Measurements from ENCODE around the gene TANGO6. TPM values are rescaled to one million over a fixed set of nuclear protein-coding genes. Genes with fewer than 3 reads are reported as not detected.

Gene TANGO6
- total RNA-seq, 2 experiments from 2014 or later: 22.7 to 22.8 TPM

DNA sequence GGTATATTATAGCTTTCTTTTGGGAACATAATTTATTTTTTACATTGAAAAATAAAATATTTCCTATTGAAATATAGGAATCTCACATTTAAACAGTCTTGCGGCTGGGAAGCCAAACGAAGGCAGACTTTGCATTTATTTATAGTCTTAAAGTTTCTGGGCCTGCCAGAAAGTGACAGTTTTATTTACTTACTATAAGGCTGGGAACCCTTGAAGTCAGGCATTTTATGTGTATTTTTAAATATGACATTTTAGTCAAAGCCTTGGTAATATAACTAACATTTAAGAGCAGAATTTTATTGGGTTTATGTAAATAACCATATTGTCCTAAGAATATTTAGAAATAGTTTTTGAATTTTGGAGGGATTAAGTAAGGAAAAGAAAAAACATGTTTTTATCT lies 97.5 kb downstream of the TANGO6 start:
- TF ChIP-seq, protein P1, sequence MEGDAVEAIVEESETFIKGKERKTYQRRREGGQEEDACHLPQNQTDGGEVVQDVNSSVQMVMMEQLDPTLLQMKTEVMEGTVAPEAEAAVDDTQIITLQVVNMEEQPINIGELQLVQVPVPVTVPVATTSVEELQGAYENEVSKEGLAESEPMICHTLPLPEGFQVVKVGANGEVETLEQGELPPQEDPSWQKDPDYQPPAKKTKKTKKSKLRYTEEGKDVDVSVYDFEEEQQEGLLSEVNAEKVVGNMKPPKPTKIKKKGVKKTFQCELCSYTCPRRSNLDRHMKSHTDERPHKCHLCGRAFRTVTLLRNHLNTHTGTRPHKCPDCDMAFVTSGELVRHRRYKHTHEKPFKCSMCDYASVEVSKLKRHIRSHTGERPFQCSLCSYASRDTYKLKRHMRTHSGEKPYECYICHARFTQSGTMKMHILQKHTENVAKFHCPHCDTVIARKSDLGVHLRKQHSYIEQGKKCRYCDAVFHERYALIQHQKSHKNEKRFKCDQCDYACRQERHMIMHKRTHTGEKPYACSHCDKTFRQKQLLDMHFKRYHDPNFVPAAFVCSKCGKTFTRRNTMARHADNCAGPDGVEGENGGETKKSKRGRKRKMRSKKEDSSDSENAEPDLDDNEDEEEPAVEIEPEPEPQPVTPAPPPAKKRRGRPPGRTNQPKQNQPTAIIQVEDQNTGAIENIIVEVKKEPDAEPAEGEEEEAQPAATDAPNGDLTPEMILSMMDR (conservative IDR thresholded peaks at IDR 0.05; ENCODE audit: low read length): no peak
- TF ChIP-seq EZH2phosphoT487 (IDR thresholded peaks at IDR 0.05; ENCODE audit: borderline replicate concordance, low read depth, low read length): no peak
- Histone ChIP-seq H3K4me3 (ENCODE audit: low read depth, low read length, poor library complexity, severe bottlenecking) (no peak overlapping the region), H3K4me1 (ENCODE audit: insufficient read depth, low read length, poor library complexity, severe bottlenecking) (no peaks in the 10 kb centered on the region), H3K9me3 (ENCODE audit: low read length) (0 out of 2 replicates have a peak, but pooled peaks cover 9% of the 10 kb centered on the region), H3K36me3 (ENCODE audit: insufficient read depth, low read length) (peaks cover 7% of the 10 kb centered on the region; the same call in 1 of the 2 replicates), H2AFZ (ENCODE audit: low read length) (no peak overlapping the region), H3K4me2 (ENCODE audit: low read length) (no peak overlapping the region), H3K9me2 (ENCODE audit: insufficient read depth, low read length) (no peaks in the 10 kb centered on the region), H3K27ac (ENCODE audit: low read depth, low read length, poor library complexity, severe bottlenecking) (no peak overlapping the region), H3K79me2 (ENCODE audit: insufficient read depth, low read depth, low read length) (no peaks in the 10 kb centered on the region), H4K20me1 (ENCODE audit: insufficient read depth, low read length) (no peaks in the 10 kb centered on the region)
- POLR2A ChIA-PET: interaction anchor here (0.7 kb wide), 1 partner anchor 537 kb away, joined by 3 read pairs; no protein-coding TSS in a partner anchor
- no TSS peak for BruUV-seq (replicated peaks)
- intact Hi-C loops (cut with micrococcal nuclease; ENCODE audit: unreplicated experiment): no loop called here
- CTCF ChIA-PET (ENCODE audit: unreplicated experiment): no interaction called here
- DNase-seq (ENCODE audit: low spot score): no peak

DNA sequence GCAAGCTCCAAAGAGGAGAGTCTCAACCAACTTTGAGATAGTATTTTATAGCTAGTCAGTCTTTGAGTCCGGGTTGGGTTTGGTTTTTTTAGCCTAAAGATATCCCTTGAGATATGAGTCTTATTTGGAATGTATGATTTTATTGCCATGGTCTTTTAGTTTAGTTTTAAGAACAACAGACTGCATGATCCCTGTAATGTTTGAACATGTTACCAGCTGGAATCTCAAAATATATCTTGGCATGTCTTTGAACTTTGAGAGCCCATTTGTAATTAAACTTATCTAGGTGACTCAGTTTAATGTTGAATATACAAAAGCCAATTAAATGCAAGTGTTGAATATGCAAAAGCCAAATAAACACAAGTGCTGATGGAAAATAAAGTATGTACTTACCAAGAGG lies 100.6 kb downstream of the TANGO6 start:
- Histone ChIP-seq H3K4me2 (ENCODE audit: low read length) (no peak overlapping the region), H3K9me2 (ENCODE audit: insufficient read depth, low read length) (no peaks in the 10 kb centered on the region), H3K4me3 (ENCODE audit: low read depth, low read length, poor library complexity, severe bottlenecking) (no peak overlapping the region), H3K36me3 (ENCODE audit: insufficient read depth, low read length) (peaks cover 7% of the 10 kb centered on the region; the same call in 1 of the 2 replicates), H2AFZ (ENCODE audit: low read length) (no peak overlapping the region), H3K27ac (ENCODE audit: low read depth, low read length, poor library complexity, severe bottlenecking) (no peak overlapping the region), H3K9me3 (ENCODE audit: low read length) (0 out of 2 replicates have a peak, but pooled peaks cover 9% of the 10 kb centered on the region), H4K20me1 (ENCODE audit: insufficient read depth, low read length) (no peaks in the 10 kb centered on the region), H3K79me2 (ENCODE audit: insufficient read depth, low read depth, low read length) (no peaks in the 10 kb centered on the region), H3K4me1 (ENCODE audit: insufficient read depth, low read length, poor library complexity, severe bottlenecking) (no peaks in the 10 kb centered on the region)
- ChIA-PET POLR2A (no interaction called here), CTCF (ENCODE audit: unreplicated experiment) (no interaction called here)
- TF ChIP-seq, protein P1 (conservative IDR thresholded peaks at IDR 0.05; ENCODE audit: low read length): no peak
- no peak for TF ChIP-seq EZH2phosphoT487 (IDR thresholded peaks at IDR 0.05; ENCODE audit: borderline replicate concordance, low read depth, low read length)
- no TSS peak for BruUV-seq (replicated peaks)
- intact Hi-C loops (cut with micrococcal nuclease; ENCODE audit: unreplicated experiment): no loop called here
- no peak for DNase-seq (ENCODE audit: low spot score)

DNA sequence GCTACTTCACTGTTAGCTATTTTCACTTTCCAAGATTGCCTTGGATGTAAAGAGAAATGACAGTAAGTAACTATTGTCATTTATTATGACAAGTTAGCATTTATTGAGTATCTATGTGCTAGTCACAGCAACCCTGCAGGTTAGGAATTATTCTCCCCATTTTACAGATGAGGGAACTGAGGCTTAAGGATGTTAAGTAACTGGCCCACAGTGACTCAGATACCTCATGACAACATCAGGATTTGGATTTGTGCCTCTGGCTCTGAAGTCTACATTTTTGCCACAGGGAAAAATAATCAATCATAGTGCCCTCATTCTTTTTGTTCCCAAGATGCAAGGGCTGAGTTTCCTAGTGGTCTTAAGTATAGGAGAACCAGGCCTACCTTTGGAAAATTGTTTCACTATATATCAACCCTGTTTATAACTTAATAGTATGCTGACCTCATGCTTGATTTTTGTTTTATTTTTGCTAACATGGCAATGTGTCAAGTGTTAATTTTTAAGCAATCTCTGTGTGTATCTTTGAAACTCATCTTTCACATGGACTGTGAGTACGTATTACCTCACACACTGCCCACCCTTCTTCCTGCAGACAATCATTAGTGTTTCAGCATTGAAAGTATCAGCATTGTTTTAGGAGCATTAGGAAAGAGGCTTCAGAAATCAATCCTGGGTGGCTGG lies 105.0 kb downstream of the TANGO6 start:
- Histone ChIP-seq H3K4me3 (ENCODE audit: low read depth, low read length, poor library complexity, severe bottlenecking) (no peak overlapping the region), H2AFZ (ENCODE audit: low read length) (no peak overlapping the region), H3K36me3 (ENCODE audit: insufficient read depth, low read length) (peaks cover 7% of the 10 kb centered on the region; the same call in 1 of the 2 replicates), H3K4me2 (ENCODE audit: low read length) (no peak overlapping the region), H3K9me2 (ENCODE audit: insufficient read depth, low read length) (no peaks in the 10 kb centered on the region), H3K27ac (ENCODE audit: low read depth, low read length, poor library complexity, severe bottlenecking) (no peak overlapping the region), H3K4me1 (ENCODE audit: insufficient read depth, low read length, poor library complexity, severe bottlenecking) (no peaks in the 10 kb centered on the region), H4K20me1 (ENCODE audit: insufficient read depth, low read length) (no peaks in the 10 kb centered on the region), H3K9me3 (ENCODE audit: low read length) (0 out of 2 replicates have a peak, but pooled peaks cover 9% of the 10 kb centered on the region), H3K79me2 (ENCODE audit: insufficient read depth, low read depth, low read length) (no peaks in the 10 kb centered on the region)
- ChIA-PET POLR2A (interaction anchor here (0.5 kb wide), 1 partner anchor 36 kb away, joined by 3 read pairs; no protein-coding TSS in a partner anchor), CTCF (ENCODE audit: unreplicated experiment) (no interaction called here)
- no peak for TF ChIP-seq EZH2phosphoT487 (IDR thresholded peaks at IDR 0.05; ENCODE audit: borderline replicate concordance, low read depth, low read length)
- TF ChIP-seq, protein P1 (conservative IDR thresholded peaks at IDR 0.05; ENCODE audit: low read length): no peak
- DNase-seq (ENCODE audit: low spot score): no peak
- intact Hi-C loops (cut with micrococcal nuclease; ENCODE audit: unreplicated experiment): no loop called here
- BruUV-seq (replicated peaks): no TSS peak
